GM18507 (cell line): ENCODE measurements around the gene PDK4.
"Not testable (repeated sequence)": the region's sequence is repeated elsewhere in the genome, so short reads cannot be mapped to it uniquely, and the experiment has no call there.

Source experiments
- DNase-seq: peaks from one replicate; pipeline ENCODE4 v3.0.0; 2011; ENCODE audit warnings: low read depth; ENCODE audit not compliant: insufficient read length; ENCODE audit errors: extremely low spot score
- FAIRE-seq: peaks from 2 replicates; lab custom pipeline; 2011; peaks lifted over from hg19 to GRCh38; lab: Jason Lieb, UNC

Gene PDK4

GRCh38 chr7:95607561-95607960, 11.2 kb upstream of the PDK4 start:
- no peak for FAIRE-seq

GRCh38 chr7:95605275-95605674, 9.0 kb upstream of the PDK4 start:
- FAIRE-seq: no peak
- no peak for DNase-seq

More at GRCh38 chr7:95607561-95607960, 11.2 kb upstream of the PDK4 start:
- no peak for DNase-seq

DNA sequence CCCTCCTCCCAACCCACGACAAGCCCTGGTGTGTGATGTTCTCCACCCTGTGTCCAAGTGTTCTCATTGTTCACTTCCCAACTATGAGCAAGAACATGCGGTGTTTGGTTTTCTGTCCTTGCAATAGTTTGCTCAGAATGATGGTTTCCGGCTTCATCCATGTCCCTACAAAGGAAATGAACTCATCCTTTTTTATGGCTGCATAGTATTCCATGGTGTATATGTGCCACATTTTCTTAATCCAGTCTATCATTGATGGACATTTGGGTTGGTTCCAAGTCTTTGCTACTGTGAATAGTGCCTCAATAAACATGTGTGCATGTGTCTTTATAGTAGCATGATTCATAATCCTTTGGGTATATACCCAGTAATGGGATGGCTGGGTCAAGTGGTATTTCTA, 8.5 kb upstream of the PDK4 start:
- not testable (repeated sequence) for FAIRE-seq, DNase-seq

- DNase-seq, FAIRE-seq: not testable (repeated sequence)
These were observed 8.1 kb upstream of the PDK4 start for GRCh38 chr7:95604397-95604796.

DNA sequence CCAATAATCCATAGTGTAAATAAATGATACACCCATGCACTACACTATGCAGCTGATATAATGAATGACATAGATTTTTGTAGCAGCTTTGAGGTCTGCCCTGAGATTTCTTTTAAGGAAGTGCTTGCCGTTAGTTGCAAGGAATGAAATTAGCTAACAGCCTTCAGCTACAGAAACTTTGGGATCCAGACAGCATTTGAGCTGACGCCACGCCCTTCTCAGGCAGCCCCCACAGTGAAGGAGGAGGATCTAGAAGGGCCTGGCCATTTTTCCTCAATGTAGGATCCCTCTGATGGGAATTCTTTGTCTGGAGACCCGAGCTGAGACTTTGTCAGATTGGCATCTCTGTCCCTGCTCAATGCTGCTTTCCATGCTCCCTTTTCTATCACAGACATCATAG, 6.1 kb upstream of the PDK4 start:
- FAIRE-seq: no peak
- no peak for DNase-seq

GRCh38 chr7:95601316-95601715, 5.0 kb upstream of the PDK4 start:
- FAIRE-seq: no peak
- DNase-seq: no peak

DNA sequence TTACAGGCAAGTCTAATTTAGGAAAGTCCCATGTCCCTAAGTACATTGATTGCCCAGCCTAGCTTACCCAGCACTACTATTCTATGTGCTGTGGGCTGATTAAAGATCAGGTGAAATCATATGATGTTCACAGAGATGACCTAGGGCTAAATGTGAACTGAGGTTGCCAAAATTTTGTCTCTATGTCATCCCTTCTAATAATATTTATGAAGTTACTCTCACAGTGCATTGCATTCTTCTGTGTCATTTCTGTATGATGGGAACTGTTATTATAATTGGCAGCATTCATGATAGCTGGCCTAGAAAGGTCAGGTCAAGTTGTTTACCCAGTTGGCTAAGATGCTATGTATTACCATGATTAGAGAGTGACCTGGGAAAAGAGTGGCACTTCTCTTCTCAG, 2.8 kb upstream of the PDK4 start:
- DNase-seq: no peak
- FAIRE-seq: no peak

GRCh38 chr7:95598511-95598910, 2.2 kb upstream of the PDK4 start:
- DNase-seq (no peak), FAIRE-seq (no peak)

GRCh38 chr7:95595746-95596197, 544 bp downstream of the PDK4 start:
- DNase-seq (no peak), FAIRE-seq (no peak)

DNA sequence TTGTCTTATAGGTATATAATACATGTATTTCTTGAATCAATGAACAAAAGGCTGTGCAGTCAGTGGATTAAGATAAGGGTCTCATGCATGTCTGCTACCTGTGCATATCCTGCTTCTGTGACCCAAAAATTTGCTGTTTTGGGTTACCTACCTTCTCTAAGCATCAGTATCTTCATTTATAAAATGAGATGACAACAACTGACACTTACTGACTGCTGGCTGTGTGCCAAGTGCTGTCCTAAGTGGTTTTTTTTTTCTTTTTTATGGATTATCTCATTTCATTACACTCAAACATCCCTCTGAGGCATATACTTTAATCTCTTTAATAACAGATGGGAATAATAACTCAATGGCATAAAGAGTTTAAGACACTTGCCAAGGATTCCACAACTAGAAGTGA, 2.1 kb downstream of the PDK4 start:
- no peak for FAIRE-seq
- no peak for DNase-seq

DNA sequence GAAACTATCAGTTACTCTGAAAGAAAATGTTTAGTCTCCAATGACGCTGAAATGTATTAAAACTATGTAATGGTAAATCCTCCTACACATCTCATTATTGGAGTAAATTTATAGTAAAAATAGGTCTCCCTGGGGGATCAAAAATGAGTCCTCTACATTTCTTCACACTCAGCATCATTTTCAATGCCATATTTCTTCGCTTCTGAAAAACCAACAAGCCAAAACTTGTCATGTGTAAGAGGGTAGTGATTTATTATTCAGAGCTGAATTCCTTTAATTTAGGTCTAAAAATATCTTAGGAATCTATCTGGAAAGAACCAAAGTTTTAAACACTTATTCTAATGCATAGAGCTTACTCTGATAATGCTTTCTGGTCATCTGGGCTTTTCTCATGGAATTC, 3.0 kb downstream of the PDK4 start:
- DNase-seq: no peak
- no peak for FAIRE-seq

- no peak for DNase-seq
- no peak for FAIRE-seq
These were observed 3.7 kb downstream of the PDK4 start for GRCh38 chr7:95592570-95592969.

GRCh38 chr7:95590387-95591248, 5.7 kb downstream of the PDK4 start:
- no peak for FAIRE-seq
- DNase-seq: no peak

GRCh38 chr7:95589766-95590165, 6.5 kb downstream of the PDK4 start:
- FAIRE-seq (no peak), DNase-seq (no peak)

- no peak for DNase-seq
- no peak for FAIRE-seq
These were observed 7.3 kb downstream of the PDK4 start for GRCh38 chr7:95589031-95589430.

- DNase-seq (no peak), FAIRE-seq (no peak)
These were observed 9.4 kb downstream of the PDK4 start for GRCh38 chr7:95586951-95587301.

DNA sequence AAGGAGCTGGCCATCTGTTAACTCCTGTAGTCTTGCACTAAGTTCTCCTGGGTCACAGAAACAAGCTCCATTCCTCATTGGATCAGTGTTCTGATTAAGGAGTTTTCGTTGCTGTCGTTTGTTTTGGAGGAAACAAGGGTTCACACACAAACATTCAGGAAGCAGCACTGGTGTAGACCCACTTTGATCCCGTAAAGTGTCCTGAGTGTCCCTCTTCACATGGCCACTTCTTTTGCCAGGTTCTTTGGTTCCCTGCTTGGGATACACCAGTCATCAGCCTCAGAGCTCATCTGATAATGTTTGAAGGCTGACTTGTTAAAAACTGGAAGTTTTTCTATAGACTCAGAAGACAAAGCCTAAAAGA, 10.9 kb downstream of the PDK4 start:
- no peak for DNase-seq
- FAIRE-seq: no peak

GRCh38 chr7:95584769-95585425, 11.4 kb downstream of the PDK4 start:
- no peak for FAIRE-seq
- DNase-seq: no peak

DNA sequence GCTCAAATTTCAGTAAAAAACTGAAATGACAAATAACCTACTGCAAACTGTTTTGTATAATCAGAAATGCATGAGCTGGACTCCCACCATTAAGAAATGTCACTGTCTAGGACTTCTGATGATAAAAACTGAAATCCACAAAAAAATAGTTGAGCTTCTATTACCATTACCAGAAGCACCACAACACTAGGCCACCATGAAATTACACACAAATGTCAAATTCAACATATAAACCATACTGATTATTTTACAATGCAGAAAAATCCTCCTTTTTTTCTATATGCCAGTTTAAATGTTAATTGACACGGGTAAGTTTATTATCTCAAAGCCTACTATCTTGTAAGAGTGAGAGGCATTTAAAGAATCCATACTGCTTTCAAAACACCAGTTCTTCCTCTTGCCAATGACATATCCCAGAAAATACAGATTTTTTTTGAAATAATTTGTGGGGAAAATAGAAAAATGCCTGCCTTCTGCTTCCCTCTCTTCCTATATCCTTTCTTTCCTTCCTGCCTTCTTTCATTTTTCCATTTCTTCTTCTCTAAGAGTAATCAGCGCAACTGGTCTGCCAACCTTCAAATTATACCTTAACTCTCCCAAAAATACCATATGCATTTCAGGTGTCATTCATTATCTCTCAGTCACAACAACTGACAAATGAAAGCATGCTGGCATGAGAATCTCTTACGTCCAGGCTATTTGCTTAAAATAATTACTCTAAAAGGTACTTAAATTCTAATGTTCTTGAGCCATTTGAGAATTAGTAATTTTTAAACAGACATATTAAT, 12.3 kb downstream of the PDK4 start:
- FAIRE-seq (no peak), DNase-seq (no peak)

GRCh38 chr7:95582578-95583293, 13.6 kb downstream of the PDK4 start:
- FAIRE-seq (no peak), DNase-seq (no peak)
